H1 (cell line): ENCODE measurements around the gene ALK.

Experiments
- BCL11A ChIP-seq, 2 experiments: IDR thresholded peaks; one replicate each; pipeline ENCODE4 v1.6.1; 2011; ENCODE audit warnings: low read depth in 2 of 2, low read length in 2 of 2, mild to moderate bottlenecking in 2 of 2
- CTBP2 ChIP-seq: IDR thresholded peaks from 2 replicates; pipeline ENCODE4 v1.7.0; 2011; ENCODE audit warnings: borderline replicate concordance, mild to moderate bottlenecking, moderate library complexity, mixed read lengths, low read length; ENCODE audit not compliant: insufficient read depth, insufficient read length
- EP300 ChIP-seq, 2 experiments: IDR thresholded peaks; 1 replicate in 1 of 2; 2 replicates in 1 of 2; pipeline ENCODE4 v1.6.1; 2011 to 2012; ENCODE audit warnings: low read depth in 2 of 2, low read length in 2 of 2, mild to moderate bottlenecking in 2 of 2, borderline replicate concordance in 1 of 2, inconsistent platforms in 1 of 2, moderate library complexity in 1 of 2
- EZH2 ChIP-seq: fragments of 200-600 bp; sonication (generic); IDR thresholded peaks from 2 replicates; pipeline ENCODE4 v1.7.1; 2012; ENCODE audit warnings: low read depth, mild to moderate bottlenecking, moderate library complexity, low read length, inconsistent platforms; ENCODE audit not compliant: severe bottlenecking
- JUN ChIP-seq: IDR thresholded peaks from 2 replicates; pipeline ENCODE4 v1.6.1; 2011; ENCODE audit warnings: low read depth, mild to moderate bottlenecking, improper control_type of control experiment, low read length
- JUND ChIP-seq: IDR thresholded peaks from 2 replicates; pipeline ENCODE4 v1.6.1; 2011; ENCODE audit warnings: mild to moderate bottlenecking, improper control_type of control experiment, low read length
- NRF1 ChIP-seq: IDR thresholded peaks from 2 replicates; pipeline ENCODE4 v1.6.1; 2011; ENCODE audit warnings: mild to moderate bottlenecking, low read depth, low read length, improper control_type of control experiment
- SAP30 ChIP-seq: fragments of 300-600 bp; sonication (generic); IDR thresholded peaks from 2 replicates; pipeline ENCODE4 v1.7.1; 2012; ENCODE audit warnings: low read length, moderate library complexity, mild to moderate bottlenecking, inconsistent platforms; ENCODE audit not compliant: insufficient read depth, insufficient replicate concordance
- SP2 ChIP-seq: IDR thresholded peaks from 2 replicates; pipeline ENCODE4 v1.6.1; 2012; ENCODE audit warnings: mild to moderate bottlenecking, low read length, inconsistent platforms
- TAF7 ChIP-seq: optimal IDR thresholded peaks from 2 replicates; pipeline ENCODE3; 2011; ENCODE audit warnings: low read depth, mild to moderate bottlenecking, inconsistent platforms, low read length, moderate library complexity, borderline replicate concordance
- YY1 ChIP-seq: IDR thresholded peaks from 2 replicates; pipeline ENCODE4 v1.6.1; 2011; ENCODE audit warnings: low read depth, mild to moderate bottlenecking, low read length
- TF ChIP-seq, protein P1 (sequence below), 3 experiments: IDR thresholded peaks; 1 replicate in 2 of 3; 2 replicates in 1 of 3; pipeline versions ENCODE4 v1.5.1 to v1.6.1; 2011; ENCODE audit warnings: low read length in 3 of 3, mild to moderate bottlenecking in 3 of 3, inconsistent platforms in 2 of 3, low read depth in 1 of 3, moderate library complexity in 1 of 3; ENCODE audit not compliant: insufficient read depth in 1 of 3; ENCODE audit errors: control extremely low read depth in 1 of 3

DNA sequence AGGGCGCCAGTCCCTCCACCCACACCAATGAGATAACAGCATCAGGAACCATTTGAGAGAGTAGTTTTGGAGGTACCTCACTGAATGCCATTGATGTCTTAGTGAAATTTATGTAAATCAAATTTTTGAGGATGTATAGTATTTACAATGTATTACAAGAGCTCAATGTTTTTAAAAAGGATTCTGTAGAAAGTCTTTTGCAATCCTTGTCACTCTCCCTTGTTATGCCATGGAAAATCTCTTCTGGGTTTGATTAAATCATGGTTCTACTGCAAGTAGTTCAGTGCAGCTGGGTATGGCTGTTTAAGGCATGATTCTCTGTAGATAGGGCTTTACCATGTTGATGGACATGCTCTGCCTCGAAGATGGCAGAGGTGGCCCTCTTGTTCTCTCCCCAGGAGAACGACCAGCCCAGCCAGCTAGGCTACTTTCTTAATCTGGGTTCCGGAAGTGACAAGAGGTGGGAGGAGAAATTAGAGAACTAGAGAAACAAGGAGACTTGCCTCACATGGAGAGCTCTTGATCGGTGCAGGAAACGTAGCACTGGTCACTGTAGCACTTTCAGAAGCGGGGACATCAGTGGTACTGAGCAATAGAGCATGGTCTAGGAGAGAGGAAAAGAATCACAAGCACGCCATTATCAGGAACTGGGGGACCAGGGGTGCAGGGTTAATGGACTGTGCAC lies 603.4 kb downstream of the ALK start:
- no peak for TF ChIP-seq EZH2
- TF ChIP-seq, protein P1, sequence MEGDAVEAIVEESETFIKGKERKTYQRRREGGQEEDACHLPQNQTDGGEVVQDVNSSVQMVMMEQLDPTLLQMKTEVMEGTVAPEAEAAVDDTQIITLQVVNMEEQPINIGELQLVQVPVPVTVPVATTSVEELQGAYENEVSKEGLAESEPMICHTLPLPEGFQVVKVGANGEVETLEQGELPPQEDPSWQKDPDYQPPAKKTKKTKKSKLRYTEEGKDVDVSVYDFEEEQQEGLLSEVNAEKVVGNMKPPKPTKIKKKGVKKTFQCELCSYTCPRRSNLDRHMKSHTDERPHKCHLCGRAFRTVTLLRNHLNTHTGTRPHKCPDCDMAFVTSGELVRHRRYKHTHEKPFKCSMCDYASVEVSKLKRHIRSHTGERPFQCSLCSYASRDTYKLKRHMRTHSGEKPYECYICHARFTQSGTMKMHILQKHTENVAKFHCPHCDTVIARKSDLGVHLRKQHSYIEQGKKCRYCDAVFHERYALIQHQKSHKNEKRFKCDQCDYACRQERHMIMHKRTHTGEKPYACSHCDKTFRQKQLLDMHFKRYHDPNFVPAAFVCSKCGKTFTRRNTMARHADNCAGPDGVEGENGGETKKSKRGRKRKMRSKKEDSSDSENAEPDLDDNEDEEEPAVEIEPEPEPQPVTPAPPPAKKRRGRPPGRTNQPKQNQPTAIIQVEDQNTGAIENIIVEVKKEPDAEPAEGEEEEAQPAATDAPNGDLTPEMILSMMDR (IDR thresholded peaks at IDR 0.05; ENCODE audit: control extremely low read depth in 1 of 3, insufficient read depth in 1 of 3, low read depth in 1 of 3, low read length in 3 of 3), result no peak
- no peak for TF ChIP-seq CTBP2
- TF ChIP-seq TAF7, result no peak
- TF ChIP-seq NRF1, result no peak
- no peak for TF ChIP-seq BCL11A (IDR thresholded peaks at IDR 0.05; ENCODE audit: low read depth in 2 of 2, low read length in 2 of 2)
- TF ChIP-seq JUN, result no peak
- no peak for TF ChIP-seq JUND
- TF ChIP-seq SAP30, result no peak
- TF ChIP-seq SP2, result no peak
- TF ChIP-seq YY1, result no peak
- TF ChIP-seq EP300 (IDR thresholded peaks at IDR 0.05; ENCODE audit: borderline replicate concordance in 1 of 2, low read depth in 2 of 2, low read length in 2 of 2), result no peak
